ENCODE results near the gene FAM229A. TPM values are rescaled to one million over a fixed set of nuclear protein-coding genes. Genes with fewer than 3 reads are reported as not detected.
"Not testable (repeated sequence)": the region's sequence is repeated elsewhere in the genome, so short reads cannot be mapped to it uniquely, and the experiment has no call there.

The FAM229A gene, protein sequence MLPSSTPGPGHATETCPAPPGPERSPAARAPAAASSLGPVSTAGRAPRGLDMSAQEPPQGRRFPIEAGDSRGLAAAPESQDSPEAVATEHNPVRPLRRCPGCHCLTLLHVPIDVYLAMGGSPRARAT
- 1 to 10 TPM; 2.8 to 3.6 TPM for total RNA-seq

DNA sequence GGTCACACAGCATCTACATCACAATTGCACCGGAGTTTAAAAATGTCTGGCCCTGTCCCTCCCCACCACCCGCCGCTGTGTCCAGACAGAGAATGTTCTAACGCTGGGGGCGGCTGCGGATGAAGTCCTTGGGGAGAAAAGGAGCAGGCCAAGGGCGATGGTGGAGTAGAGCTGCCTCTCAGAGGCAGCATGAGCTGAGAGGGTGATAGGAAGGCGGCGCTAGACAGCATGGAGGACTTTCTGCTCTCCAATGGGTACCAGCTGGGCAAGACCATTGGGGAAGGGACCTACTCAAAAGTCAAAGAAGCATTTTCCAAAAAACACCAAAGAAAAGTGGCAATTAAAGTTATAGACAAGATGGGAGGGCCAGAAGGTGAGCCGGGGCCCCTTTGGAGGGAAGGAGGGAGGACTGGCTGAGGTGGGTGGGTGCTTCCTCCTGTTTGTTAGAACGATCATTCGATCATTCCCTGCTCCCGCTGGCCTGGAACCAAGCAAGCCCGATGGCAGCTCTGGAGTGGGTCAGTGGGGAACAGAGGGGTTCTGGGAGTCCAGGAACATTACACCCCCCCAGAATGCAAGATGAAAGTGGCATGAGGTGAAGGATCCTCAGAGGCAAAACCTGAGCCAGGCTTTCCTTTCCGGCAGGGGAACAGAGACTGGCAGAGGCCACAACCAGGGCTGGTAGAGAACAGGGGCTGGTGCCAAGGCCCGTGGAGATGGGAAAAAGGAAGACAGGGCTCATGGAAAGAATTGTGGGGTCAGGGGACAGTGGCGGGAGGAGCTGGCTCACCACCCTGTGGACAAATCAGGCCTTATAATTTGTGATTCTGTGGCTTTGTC is at the start of gene FAM229A, which contains the start of gene TSSK3:
Gene FAM229A (minus strand): TSS at position 12 of the 840 bp plus-strand sequence. CDS start 394 bp downstream, outside the sequence.
Gene TSSK3 (plus strand): TSS at position 66 of the 840 bp plus-strand sequence. CDS start 163 bp downstream, at position 229.
- Mint-ChIP-seq H3K27ac (no peak within 1 kb of the TSS), H3K4me1 (peaks cover 27% of the 10 kb centered on the region)

DNA sequence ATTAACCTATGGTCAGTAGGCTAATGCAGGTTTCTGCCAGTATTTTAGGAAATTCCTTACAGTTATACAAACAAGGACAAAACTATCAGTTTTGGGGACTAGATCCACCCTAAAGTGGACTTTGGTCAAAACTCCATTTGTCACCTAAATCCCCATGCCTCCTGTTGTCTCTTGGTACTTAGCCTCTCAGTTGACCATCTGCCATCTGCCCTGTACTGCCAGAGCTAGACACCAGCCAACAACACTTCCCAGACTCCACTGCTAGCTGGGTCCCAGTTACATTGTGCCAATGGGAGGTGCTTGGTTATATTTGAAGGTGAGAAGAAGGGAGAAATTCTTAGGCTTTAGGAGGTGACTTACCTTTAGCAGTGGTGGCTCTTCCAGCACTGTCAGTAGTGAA is 49.0 kb upstream of the FAM229A start:
- H3K4me3 Mint-ChIP-seq, result no peak overlapping the region
- H3K9me3 Mint-ChIP-seq, result no peaks in the 10 kb centered on the region
- peaks cover 3% of the 10 kb centered on the region for H3K4me1 Mint-ChIP-seq
- H3K27ac Mint-ChIP-seq, result no peak overlapping the region
- H3K36me3 Mint-ChIP-seq, result no peaks in the 10 kb centered on the region
- peaks cover 3% of the 10 kb centered on the region for H3K27me3 Mint-ChIP-seq
- no peak for DNase-seq

More for the DNA sequence above, at the start of gene FAM229A, which contains the start of gene TSSK3:
- Mint-ChIP-seq H3K36me3 (peaks cover 13% of the 10 kb centered on the region), H3K27me3 (no peaks in the 10 kb centered on the region), H3K4me3 (no peak within 1 kb of the TSS), H3K9me3 (no peaks in the 10 kb centered on the region)
- no peak for DNase-seq

DNA sequence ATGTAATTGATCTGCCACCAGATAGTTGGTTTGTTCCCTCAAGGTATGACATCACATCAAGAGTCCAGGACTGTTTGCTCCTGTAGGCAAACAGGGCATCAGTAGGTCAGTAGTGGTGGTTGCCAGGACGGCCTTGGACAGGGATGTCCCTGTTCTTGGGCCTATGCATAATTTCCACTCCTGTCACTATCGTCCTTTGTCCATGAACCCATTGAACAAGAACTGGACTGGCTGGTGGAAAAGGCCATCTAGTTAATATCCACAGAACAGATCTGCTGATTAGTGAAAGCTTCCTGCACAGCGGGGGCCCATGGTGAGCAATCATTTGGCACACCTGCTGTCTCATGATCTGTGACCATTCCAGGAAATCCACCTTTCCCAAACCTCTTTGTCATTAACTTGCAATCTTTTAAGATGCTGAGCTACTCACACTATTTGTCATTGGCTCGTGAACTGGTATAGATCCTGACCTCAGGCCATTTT is 44.4 kb upstream of the FAM229A start:
- no peaks in the 10 kb centered on the region for H3K9me3 Mint-ChIP-seq
- no peaks in the 10 kb centered on the region for H3K4me1 Mint-ChIP-seq
- no peak for DNase-seq
- no peak overlapping the region for H3K4me3 Mint-ChIP-seq
- no peaks in the 10 kb centered on the region for H3K27me3 Mint-ChIP-seq
- no peak overlapping the region for H3K27ac Mint-ChIP-seq
- H3K36me3 Mint-ChIP-seq, result no peaks in the 10 kb centered on the region

DNA sequence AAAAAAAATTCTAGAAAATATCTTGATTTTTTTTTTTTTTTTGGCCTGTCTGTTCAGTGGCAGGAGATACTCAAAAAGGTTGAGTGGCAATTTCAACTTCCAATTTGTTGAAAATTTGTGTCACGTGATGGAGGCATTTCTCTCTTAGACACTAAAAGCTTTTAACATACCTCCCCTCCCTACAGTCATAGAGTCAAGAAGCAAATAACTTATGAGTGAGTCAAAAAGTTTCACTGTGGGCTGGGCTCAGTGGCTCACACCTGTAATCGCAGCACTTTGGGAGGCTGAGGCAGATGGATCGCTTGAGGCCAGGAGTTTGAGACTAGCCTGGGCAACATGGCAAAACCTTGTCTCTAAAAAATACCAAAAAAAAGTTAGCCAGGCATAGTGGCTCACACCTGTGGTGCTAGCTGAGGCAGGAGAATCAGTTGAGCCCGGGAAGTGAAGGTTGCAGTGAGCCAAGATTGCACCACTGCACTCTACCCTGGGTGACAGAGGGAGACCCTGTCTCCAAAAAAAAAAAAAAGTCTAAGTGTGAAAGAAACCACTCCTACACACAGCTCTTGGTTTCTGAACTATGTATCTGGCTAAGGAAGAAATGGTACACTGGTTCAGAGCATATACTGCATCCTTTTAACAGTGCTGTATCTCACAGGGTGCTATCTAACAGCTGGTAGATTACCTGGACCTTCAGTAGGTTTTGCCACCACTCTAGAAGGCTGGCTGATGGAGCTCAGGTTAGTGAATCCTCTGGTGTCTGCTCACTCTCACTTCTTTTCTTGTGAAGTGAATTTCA is 43.6 kb upstream of the FAM229A start:
- no peaks in the 10 kb centered on the region for H3K36me3 Mint-ChIP-seq
- DNase-seq, result no peak
- peaks cover 2% of the 10 kb centered on the region for H3K4me1 Mint-ChIP-seq
- H3K27ac Mint-ChIP-seq, result no peak overlapping the region
- H3K9me3 Mint-ChIP-seq, result no peaks in the 10 kb centered on the region
- H3K4me3 Mint-ChIP-seq, result no peak overlapping the region
- H3K27me3 Mint-ChIP-seq, result no peaks in the 10 kb centered on the region

DNA sequence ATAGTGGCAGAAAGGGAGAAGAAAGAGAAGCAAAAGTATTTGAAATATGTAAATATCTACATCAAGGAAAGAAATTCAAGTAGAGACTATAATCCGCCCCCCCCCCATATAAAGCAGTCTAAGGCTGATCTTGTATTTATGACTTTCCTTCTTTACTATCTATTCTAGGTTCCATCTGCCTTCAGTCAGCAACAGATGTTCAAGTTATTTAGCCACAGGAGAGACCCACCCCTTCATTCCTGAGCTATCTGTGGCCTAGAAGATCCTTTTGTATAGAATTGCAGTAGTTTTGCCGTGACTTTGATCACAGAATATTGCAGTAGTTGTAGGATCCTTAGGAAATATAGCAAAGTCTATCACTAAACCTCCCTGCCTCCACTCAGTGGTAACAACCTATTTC is 42.7 kb upstream of the FAM229A start:
- H3K27ac Mint-ChIP-seq, result no peak overlapping the region
- no peak overlapping the region for H3K4me3 Mint-ChIP-seq
- peaks cover 2% of the 10 kb centered on the region for H3K4me1 Mint-ChIP-seq
- H3K36me3 Mint-ChIP-seq, result no peaks in the 10 kb centered on the region
- no peaks in the 10 kb centered on the region for H3K9me3 Mint-ChIP-seq
- no peak for DNase-seq
- H3K27me3 Mint-ChIP-seq, result no peaks in the 10 kb centered on the region

DNA sequence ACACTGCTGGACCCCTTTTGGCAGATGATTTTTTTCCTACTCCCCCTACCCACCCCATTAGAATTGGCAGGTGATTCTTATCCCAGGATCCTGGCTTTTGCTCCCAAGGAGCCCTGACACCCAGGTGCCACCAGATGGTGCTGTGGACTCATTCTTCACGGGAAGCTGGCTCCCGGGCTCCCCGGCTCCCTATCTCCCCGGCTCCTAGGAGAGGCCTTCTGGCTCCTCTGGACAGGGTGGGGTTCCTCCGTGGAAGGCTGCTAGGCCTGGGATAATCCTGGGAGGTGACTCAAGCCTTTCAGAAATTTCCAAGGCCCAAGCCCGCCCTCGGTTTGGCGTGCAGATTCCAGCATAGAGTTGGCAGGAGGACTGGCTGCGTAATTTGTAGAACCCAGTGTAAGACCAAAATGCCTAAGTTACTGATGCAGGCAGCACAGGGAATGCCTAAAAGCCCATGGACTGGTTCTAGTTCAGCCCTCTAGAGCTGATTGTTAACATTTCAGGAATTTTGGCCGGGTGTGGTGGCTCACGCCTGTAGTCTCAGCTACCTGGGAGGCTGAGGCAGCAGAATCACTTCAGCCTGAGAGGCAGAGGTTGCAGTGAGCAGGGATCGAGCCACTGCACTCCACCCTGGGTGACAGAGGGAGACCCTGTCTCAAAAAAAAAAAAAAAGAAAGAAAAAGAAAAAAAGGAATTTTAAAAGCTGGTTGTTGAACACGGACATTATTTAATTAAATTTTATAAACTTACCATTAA is 38.8 kb upstream of the FAM229A start:
- H3K27me3 Mint-ChIP-seq, result no peaks in the 10 kb centered on the region
- H3K36me3 Mint-ChIP-seq, result no peaks in the 10 kb centered on the region
- H3K4me3 Mint-ChIP-seq, result no peak overlapping the region
- H3K9me3 Mint-ChIP-seq, result peaks cover 2% of the 10 kb centered on the region
- no peak overlapping the region for H3K27ac Mint-ChIP-seq
- peak; percentile 48 for DNase-seq
- peaks cover 2% of the 10 kb centered on the region for H3K4me1 Mint-ChIP-seq

DNA sequence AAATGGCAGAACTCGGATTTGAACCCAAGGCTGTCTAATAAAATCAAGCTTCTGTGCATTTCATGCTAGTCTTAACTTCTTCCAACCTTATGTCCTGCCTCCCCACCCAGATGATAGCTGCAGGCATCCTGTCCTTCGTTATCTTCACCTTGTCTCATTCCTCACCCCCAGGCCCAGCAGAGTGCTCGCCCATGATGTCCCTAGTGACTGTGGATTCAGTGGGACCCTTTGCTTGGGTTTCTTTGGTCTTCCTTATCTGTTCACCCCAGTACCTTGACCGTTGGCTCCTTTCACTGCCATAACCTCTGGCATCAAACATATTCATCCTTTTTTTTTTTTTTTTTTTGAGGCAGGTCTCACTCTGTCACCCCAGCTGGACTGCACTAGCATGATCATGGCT is 37.6 kb upstream of the FAM229A start:
- Mint-ChIP-seq H3K27ac (no peak overlapping the region), H3K36me3 (no peaks in the 10 kb centered on the region), H3K4me3 (no peak overlapping the region), H3K27me3 (no peaks in the 10 kb centered on the region), H3K4me1 (peaks cover 5% of the 10 kb centered on the region), H3K9me3 (peaks cover 2% of the 10 kb centered on the region)
- DNase-seq, result no peak

DNA sequence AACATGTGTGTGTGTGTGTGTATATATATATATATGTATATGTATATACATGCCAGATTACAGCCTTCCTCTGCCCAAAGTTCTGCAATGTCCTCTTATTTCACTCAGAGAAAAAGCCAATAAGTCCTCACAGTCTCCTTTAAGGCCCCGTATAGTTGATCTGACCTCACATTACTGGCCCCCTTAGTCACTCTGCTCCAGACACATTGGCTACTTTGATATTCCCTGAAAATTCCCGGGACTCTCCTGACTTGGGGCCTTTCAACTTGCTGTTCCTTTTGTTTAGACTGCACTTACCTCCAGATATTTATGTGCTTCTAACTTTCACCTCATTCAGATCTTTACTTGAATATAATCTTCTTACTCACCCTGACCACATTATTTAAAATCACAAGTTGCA is 36.1 kb upstream of the FAM229A start:
- Mint-ChIP-seq H3K4me3 (no peak overlapping the region), H3K36me3 (peaks cover 2% of the 10 kb centered on the region), H3K27me3 (no peaks in the 10 kb centered on the region), H3K27ac (no peak overlapping the region), H3K9me3 (peaks cover 2% of the 10 kb centered on the region), H3K4me1 (peaks cover 9% of the 10 kb centered on the region)
- DNase-seq, result no peak

DNA sequence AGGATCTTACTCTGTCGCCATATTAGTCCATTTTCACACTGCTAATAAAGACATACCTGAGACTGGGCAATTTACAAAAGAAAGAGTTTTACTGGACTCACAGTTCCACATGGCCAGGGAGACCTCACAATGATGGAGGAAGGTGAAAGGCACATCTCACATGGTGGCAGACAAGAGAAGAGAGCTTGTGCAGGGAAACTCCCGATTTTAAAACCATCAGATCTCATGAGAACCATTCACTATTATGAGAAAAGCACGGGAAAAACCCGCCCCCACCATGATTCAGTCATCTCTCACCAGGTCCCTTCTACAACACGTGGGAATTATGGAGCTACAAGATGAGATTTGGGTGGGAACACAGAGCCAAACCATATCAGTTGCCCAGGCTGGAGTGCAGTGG is 34.2 kb upstream of the FAM229A start:
- not testable (repeated sequence) for H3K27ac Mint-ChIP-seq, DNase-seq, H3K27me3 Mint-ChIP-seq, H3K36me3 Mint-ChIP-seq, H3K4me3 Mint-ChIP-seq, H3K9me3 Mint-ChIP-seq
- peaks cover 19% of the 10 kb centered on the region for H3K4me1 Mint-ChIP-seq

DNA sequence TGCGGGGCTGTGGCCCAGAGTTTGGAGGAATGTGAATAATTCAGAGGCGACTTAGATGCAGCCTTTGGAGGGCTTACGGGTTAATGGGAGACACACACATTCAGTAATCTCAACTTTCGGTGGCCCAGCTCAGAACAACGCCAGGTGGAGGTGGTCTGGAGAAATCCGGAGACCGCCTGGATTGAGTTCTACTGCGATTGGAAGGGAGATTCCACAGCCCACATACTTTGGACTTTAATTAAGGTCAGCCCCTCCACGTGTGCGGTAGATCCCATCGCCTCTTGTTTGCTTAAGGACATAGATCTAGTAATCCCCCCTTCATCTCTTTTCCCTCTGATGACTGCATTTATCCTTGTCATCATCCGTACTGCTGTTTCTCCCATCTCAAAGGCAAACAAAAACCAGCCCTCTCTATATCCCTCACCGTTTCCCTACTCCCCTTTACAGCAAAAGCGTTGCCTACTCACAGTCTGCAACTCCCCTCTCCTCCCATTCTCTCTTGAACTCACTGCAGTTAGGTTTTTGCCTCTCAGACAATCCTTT is 32.7 kb upstream of the FAM229A start:
- peaks cover 18% of the 10 kb centered on the region for H3K4me1 Mint-ChIP-seq
- peak overlapping the region; percentile 96 for H3K27ac Mint-ChIP-seq
- H3K36me3 Mint-ChIP-seq, result peaks cover 3% of the 10 kb centered on the region
- peak overlapping the region; percentile 100 for H3K4me3 Mint-ChIP-seq
- DNase-seq, result no peak
- no peaks in the 10 kb centered on the region for H3K27me3 Mint-ChIP-seq
- H3K9me3 Mint-ChIP-seq, result peaks cover 2% of the 10 kb centered on the region

DNA sequence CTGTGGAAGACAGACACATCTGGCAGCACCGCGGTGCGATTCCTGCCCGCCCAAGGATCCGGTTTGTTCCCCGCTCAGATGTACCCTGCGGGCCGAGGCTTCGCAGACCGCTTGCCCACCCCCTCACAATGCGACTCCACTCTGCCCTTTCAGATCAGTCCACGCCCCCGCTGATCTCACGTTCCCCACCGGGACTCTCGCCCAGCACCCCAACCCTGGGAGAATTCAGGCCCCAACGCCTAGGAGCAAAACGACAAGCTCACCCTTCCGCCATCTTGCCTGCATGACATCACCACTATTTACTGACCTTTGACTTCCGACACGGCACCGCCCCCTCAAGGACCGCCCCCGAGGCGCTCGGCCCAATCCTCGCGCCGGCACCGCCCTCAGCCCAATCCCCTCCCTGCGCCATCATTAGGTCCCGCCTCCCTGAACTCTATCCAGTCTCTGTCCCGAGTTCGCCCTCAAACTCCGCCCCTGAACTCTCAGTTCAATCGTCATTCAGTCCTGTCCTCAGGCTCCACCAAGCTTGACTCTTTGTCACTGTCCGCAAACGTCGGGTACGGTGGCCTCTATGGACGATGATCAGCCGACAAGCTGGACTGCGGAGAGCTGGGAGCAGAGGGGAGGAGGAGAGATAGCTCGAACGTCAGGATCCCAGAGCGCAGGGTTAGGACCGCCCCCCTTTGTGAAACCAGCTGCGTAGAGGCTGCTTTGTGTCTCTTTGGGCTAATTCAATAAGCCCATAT is 32.0 kb upstream of the FAM229A start, which contains the start of gene BSDC1:
Gene BSDC1 (minus strand): TSS at position 301 of the 749 bp plus-strand sequence. CDS start 27 bp downstream, at position 274.
- Mint-ChIP-seq H3K27me3 (no peaks in the 10 kb centered on the region), H3K27ac (peak within 1 kb of the TSS; percentile 96)

DNA sequence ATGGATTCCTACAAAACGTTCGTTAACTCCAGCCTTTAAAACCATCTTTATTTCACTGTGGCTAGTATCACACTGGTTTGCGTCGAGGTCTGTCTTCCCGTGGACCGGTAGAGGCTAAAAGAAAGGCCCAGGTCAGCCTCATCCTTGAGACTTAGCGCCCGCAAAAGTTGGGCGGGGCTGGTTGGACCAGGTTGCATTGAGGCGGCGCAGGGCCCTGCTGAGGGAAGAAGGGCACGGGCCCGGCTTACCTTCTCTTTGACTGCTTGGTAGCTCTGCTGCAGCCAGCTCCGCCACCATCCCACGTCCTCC is 31.5 kb upstream of the FAM229A start:
- Mint-ChIP-seq H3K4me1 (peaks cover 18% of the 10 kb centered on the region), H3K4me3 (peak overlapping the region; percentile 100), H3K9me3 (peaks cover 2% of the 10 kb centered on the region), H3K27ac (peak overlapping the region; percentile 96), H3K27me3 (no peaks in the 10 kb centered on the region), H3K36me3 (peaks cover 3% of the 10 kb centered on the region)
- peak; percentile 44 for DNase-seq

More for the DNA sequence above, 32.0 kb upstream of the FAM229A start, which contains the start of gene BSDC1:
- peaks cover 18% of the 10 kb centered on the region for H3K4me1 Mint-ChIP-seq
- peaks cover 3% of the 10 kb centered on the region for H3K36me3 Mint-ChIP-seq
- peak within 1 kb of the TSS; percentile 100 for H3K4me3 Mint-ChIP-seq
- peaks cover 2% of the 10 kb centered on the region for H3K9me3 Mint-ChIP-seq
- DNase-seq, result peak; percentile 99

DNA sequence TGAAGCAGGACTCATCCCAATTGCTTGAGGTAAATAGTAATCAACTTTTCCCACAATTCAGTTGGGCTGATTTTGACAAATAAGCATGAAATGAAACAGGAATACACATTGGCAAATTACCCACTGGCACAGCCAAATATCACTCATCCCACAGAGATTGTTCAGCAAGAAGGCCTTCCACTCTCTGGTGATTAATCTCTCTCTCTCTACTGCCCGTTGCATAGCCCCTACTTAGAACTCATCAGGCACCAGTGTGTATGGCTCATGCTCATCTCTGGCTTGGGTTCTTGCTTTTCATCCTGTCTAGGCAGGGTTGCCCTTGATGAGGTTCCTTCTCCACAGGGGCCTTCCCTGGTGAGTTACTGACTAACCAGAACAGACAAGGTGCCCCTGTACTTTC is 30.9 kb upstream of the FAM229A start:
- Mint-ChIP-seq H3K4me1 (peaks cover 18% of the 10 kb centered on the region), H3K9me3 (peaks cover 2% of the 10 kb centered on the region), H3K36me3 (peaks cover 3% of the 10 kb centered on the region), H3K27ac (peak overlapping the region; percentile 96), H3K27me3 (no peaks in the 10 kb centered on the region), H3K4me3 (peak overlapping the region; percentile 100)
- DNase-seq, result peak; percentile 4
